HepG2 (cell line): ENCODE data around the gene SOWAHB. TPM values are rescaled to one million over a fixed set of nuclear protein-coding genes. Genes with fewer than 3 reads are reported as not detected.

Experiments used
- ATAC-seq: fragments of 200-7000 bp; cut with Tn5 transposase; 3 replicates; pipeline ENCODE4 v1.9.1; 2020; ENCODE audit warnings: mild to moderate bottlenecking, moderate library complexity
- BruUV-seq: library from RNA; stranded (reverse); fragments of 400-500 nt; replicated peaks from 2 replicates; lab custom pipeline; 2021; lab: Mats Ljungman, UMichigan
- CTCF ChIA-PET: fragments of 300-600 bp; formaldehyde crosslinking; extraction: SDS; loops from one replicate; lab custom pipeline; 2021; ENCODE audit warnings: low total read pairs, inconsistent platforms, low intra/inter-chr PET ratio; lab: Yijun Ruan, JAX
- POLR2A ChIA-PET: fragments of 350-600 bp; sonication (Branson Sonifier 250); formaldehyde crosslinking; loops from one replicate; lab custom pipeline; 2020; ENCODE audit warnings: antibody characterized with exemption, inconsistent platforms; lab: Yijun Ruan, JAX
- DNase-seq: peaks from one replicate; pipeline ENCODE4 v3.0.0-alpha.2; 2015; ENCODE audit warnings: low spot score
- FAIRE-seq: peaks from 3 replicates; lab custom pipeline; 2011; peaks lifted over from hg19 to GRCh38; lab: Jason Lieb, UNC
- H2AFZ ChIP-seq: one replicate; pipeline ENCODE4 v1.6.1; 2011; ENCODE audit warnings: low read length, inconsistent platforms
- H3K27ac ChIP-seq: fragments of 300-600 bp; 3 replicates; pipeline ENCODE4 v1.8.0; 2011; ENCODE audit warnings: mixed run types, mild to moderate bottlenecking, mixed read lengths, low read length, inconsistent platforms; ENCODE audit not compliant: insufficient read depth; ENCODE audit errors: extremely low read length
- H3K27me3 ChIP-seq, 2 experiments: fragments of 200-600 bp in 1 of 2; 2 replicates in 1 of 2; 3 replicates in 1 of 2; pipeline versions ENCODE4 v1.6.0 to v1.8.0; 2011; ENCODE audit warnings: low read length in 2 of 2, mild to moderate bottlenecking in 2 of 2, moderate library complexity in 2 of 2, inconsistent platforms in 1 of 2; ENCODE audit not compliant: insufficient read depth in 2 of 2, control insufficient read depth in 1 of 2
- H3K36me3 ChIP-seq, 2 experiments: fragments of 200-600 bp in 1 of 2; replicated peaks in 1 of 2; 2 replicates in 1 of 2; 3 replicates in 1 of 2; pipeline versions ENCODE4 v1.5.1 to v1.8.0; 2011; ENCODE audit warnings: low read length in 2 of 2, inconsistent platforms in 1 of 2; ENCODE audit not compliant: insufficient read depth in 2 of 2, control insufficient read depth in 1 of 2
- H3K4me1 ChIP-seq: 2 replicates; pipeline ENCODE4 v1.5.1; 2012; ENCODE audit warnings: low read length, inconsistent platforms; ENCODE audit not compliant: insufficient read depth
- H3K4me2 ChIP-seq: 2 replicates; pipeline ENCODE4 v1.6.0; 2011; ENCODE audit warnings: low read depth, low read length, inconsistent platforms
- H3K4me3 ChIP-seq, 3 experiments: fragments of 200-600 bp in 1 of 3; sonication (generic), shearing (Covaris generic) in 1 of 3; replicated peaks in 1 of 3; 2 replicates each; pipeline ENCODE4 v1.5.1; 2011 to 2016; ENCODE audit warnings: low read length in 3 of 3, inconsistent platforms in 2 of 3, low read depth in 2 of 3, mild to moderate bottlenecking in 2 of 3, control low read depth in 1 of 3, mixed read lengths in 1 of 3; ENCODE audit not compliant: insufficient read depth in 1 of 3
- H3K79me2 ChIP-seq: one replicate; pipeline ENCODE4 v1.6.1; 2011; ENCODE audit warnings: low read length, inconsistent platforms; ENCODE audit not compliant: insufficient read depth
- H3K9ac ChIP-seq: 2 replicates; pipeline ENCODE4 v1.6.0; 2011; ENCODE audit warnings: mild to moderate bottlenecking, low read depth, low read length, inconsistent platforms; ENCODE audit not compliant: insufficient read depth
- H3K9me3 ChIP-seq: 2 replicates; pipeline ENCODE4 v1.5.1; 2012; ENCODE audit warnings: mild to moderate bottlenecking, low read length
- H4K20me1 ChIP-seq: 2 replicates; pipeline ENCODE4 v1.6.0; 2011; ENCODE audit warnings: inconsistent platforms, mild to moderate bottlenecking, low read length, moderate library complexity; ENCODE audit not compliant: insufficient read depth
- ARID2 ChIP-seq: sonication (generic); formaldehyde crosslinking; IDR thresholded peaks from 2 replicates; pipeline ENCODE4 v1.8.1; 2022; ENCODE audit warnings: mild to moderate bottlenecking, missing genetic modification reagents, borderline replicate concordance
- ATF7 ChIP-seq, 2 experiments: fragments of 450-650 bp in 1 of 2; sonication (generic) in 1 of 2; formaldehyde crosslinking in 1 of 2; IDR thresholded peaks; 2 replicates each; pipeline versions ENCODE4 v1.4.0 to v1.6.1; 2016 to 2020; ENCODE audit warnings: antibody characterized with exemption in 1 of 2, mild to moderate bottlenecking in 1 of 2, missing genetic modification reagents in 1 of 2
- DDIT3 ChIP-seq: sonication (generic); formaldehyde crosslinking; IDR thresholded peaks from 2 replicates; pipeline ENCODE4 v1.4.0; 2020; ENCODE audit warnings: mild to moderate bottlenecking, missing genetic modification reagents
- DRAP1 ChIP-seq: IDR thresholded peaks from 2 replicates; pipeline ENCODE4 v1.6.1; 2016; ENCODE audit warnings: missing genetic modification reagents, missing compliant biosample characterization
- EP300 ChIP-seq, 3 experiments: sonication (generic) in 1 of 3; formaldehyde crosslinking in 1 of 3; IDR thresholded peaks; 2 replicates each; pipeline versions ENCODE4 v1.5.1 to v1.6.1; 2011 to 2020; ENCODE audit warnings: low read depth in 2 of 3, low read length in 2 of 3, borderline replicate concordance in 1 of 3, improper control_type of control experiment in 1 of 3, mild to moderate bottlenecking in 1 of 3, missing genetic modification reagents in 1 of 3, moderate library complexity in 1 of 3
- KLF6 ChIP-seq: IDR thresholded peaks from 2 replicates; pipeline ENCODE4 v1.8.0; 2016; ENCODE audit warnings: missing biosample characterization, missing genetic modification reagents
- SNAPC5 ChIP-seq: sonication (generic); formaldehyde crosslinking; IDR thresholded peaks from 2 replicates; pipeline ENCODE4 v1.8.1; 2023; ENCODE audit warnings: mild to moderate bottlenecking, missing genetic modification reagents, borderline replicate concordance
- STAG1 ChIP-seq: sonication (generic); formaldehyde crosslinking; IDR thresholded peaks from 2 replicates; pipeline ENCODE4 v1.4.0; 2020; ENCODE audit warnings: missing genetic modification reagents
- ZNF329 ChIP-seq: sonication (generic); formaldehyde crosslinking; IDR thresholded peaks from 2 replicates; pipeline ENCODE4 v1.9.0; 2021; ENCODE audit warnings: low read depth, mild to moderate bottlenecking, missing genetic modification reagents
- ZNF75D ChIP-seq: sonication (generic); formaldehyde crosslinking; IDR thresholded peaks from 2 replicates; pipeline ENCODE4 v1.8.1; 2023; ENCODE audit warnings: missing genetic modification reagents, mild to moderate bottlenecking, borderline replicate concordance
- ZNF792 ChIP-seq: IDR thresholded peaks from 2 replicates; pipeline ENCODE4 v1.6.1; 2016
- WGBS: methylation state at CpG from one replicate; pipeline ENCODE4 v1.1.6; 2017; ENCODE audit warnings: low lambda C conversion rate; 5-methylcytosine and 5-hydroxymethylcytosine counted together
- in situ Hi-C: cut with HindIII; loops from 2 replicates; pipeline ENCODE4 v1.10.0; 2017; ENCODE audit warnings: low pct_unique_long_range_greater_than_20kb; ENCODE audit not compliant: extremely low pct_ligation_motif_present
- intact Hi-C: fragments of 100-400 bp; cut with micrococcal nuclease; formaldehyde crosslinking; loops from one replicate; pipeline ENCODE4 v1.10.0; 2022; ENCODE audit not compliant: unreplicated experiment
- polyA plus RNA-seq, 8 experiments: library from polyadenylated mRNA; depleted of rRNA in 3 of 8; stranded (reverse) in 7 of 8; unstranded in 1 of 8; fragments of >200 nt; fragmentation: Illumina TruSeq in 4 of 8; extraction: Trizol in 4 of 8; gene quantifications; 2 replicates each; pipeline versions ENCODE4 v1.2.1 to v1.2.3, GENCODE V29; 2011 to 2016; ENCODE audit warnings: low read depth in 4 of 8, missing spikeins in 1 of 8, mixed read lengths in 1 of 8; ENCODE audit not compliant: insufficient read depth in 1 of 8
- total RNA-seq, 5 experiments: library from RNA; depleted of rRNA; stranded (reverse); fragments of >200 nt; fragmentation: Illumina TruSeq; extraction: Trizol; gene quantifications; 2 replicates each; pipeline ENCODE4 v1.2.3, GENCODE V29; 2016; ENCODE audit warnings: low read depth in 1 of 5
- TF ChIP-seq, protein P1 (sequence below): sonication (generic); formaldehyde crosslinking; IDR thresholded peaks from 2 replicates; pipeline ENCODE4 v1.5.0; 2020; ENCODE audit warnings: mild to moderate bottlenecking, missing genetic modification reagents
- TF ChIP-seq, protein P2 (sequence below): sonication (generic); formaldehyde crosslinking; IDR thresholded peaks from 2 replicates; pipeline ENCODE4 v1.8.0; 2022; ENCODE audit warnings: missing genetic modification reagents, mild to moderate bottlenecking, borderline replicate concordance

Gene SOWAHB
- total and polyA plus RNA-seq, 2 of the 13 experiments (the other 11 are each of a cell fraction or from before 2014, with no cell fraction given): 0.12 to 0.51 TPM

DNA sequence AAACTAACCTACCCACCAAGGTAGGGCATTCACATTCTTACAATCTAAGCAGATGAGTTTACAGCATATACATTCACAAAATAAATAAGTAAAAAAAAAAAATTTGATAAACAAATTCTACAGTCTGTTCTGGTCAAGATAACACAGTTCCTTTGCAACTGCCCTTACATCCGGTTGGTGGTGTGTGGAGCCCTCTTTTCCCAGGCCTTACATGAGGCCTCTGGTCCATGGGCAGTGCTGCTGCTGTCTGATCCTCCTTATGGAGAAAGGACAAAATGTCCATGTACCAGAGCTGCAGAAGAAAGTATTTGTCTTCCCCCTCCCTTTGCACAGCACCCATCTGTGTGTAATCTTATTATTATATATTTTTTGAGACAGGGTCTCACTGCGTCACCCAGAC lies 49.4 kb upstream of the SOWAHB start:
- H3K27ac ChIP-seq: no peak overlapping the region
- BruUV-seq: no TSS peak
- no peak overlapping the region for H3K4me2 ChIP-seq
- H3K27me3 ChIP-seq: no peaks in the 10 kb centered on the region
- no peak overlapping the region for H2AFZ ChIP-seq
- peaks cover 24% of the 10 kb centered on the region for H3K4me1 ChIP-seq
- WGBS: 87% methylated on average over 2 of the region's 2 CpGs
- H3K4me3 ChIP-seq: no peak overlapping the region
- in situ Hi-C loops (no loop called here), intact Hi-C loops (loop anchor here (5.0 kb wide), 1 partner anchor 90 kb away; no protein-coding TSS in a partner anchor)
- TF ChIP-seq, protein P1, sequence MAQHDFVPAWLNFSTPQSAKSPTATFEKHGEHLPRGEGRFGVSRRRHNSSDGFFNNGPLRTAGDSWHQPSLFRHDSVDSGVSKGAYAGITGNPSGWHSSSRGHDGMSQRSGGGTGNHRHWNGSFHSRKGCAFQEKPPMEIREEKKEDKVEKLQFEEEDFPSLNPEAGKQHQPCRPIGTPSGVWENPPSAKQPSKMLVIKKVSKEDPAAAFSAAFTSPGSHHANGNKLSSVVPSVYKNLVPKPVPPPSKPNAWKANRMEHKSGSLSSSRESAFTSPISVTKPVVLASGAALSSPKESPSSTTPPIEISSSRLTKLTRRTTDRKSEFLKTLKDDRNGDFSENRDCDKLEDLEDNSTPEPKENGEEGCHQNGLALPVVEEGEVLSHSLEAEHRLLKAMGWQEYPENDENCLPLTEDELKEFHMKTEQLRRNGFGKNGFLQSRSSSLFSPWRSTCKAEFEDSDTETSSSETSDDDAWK (CRISPR knock-in tag): no peak
- TF ChIP-seq, protein P2, sequence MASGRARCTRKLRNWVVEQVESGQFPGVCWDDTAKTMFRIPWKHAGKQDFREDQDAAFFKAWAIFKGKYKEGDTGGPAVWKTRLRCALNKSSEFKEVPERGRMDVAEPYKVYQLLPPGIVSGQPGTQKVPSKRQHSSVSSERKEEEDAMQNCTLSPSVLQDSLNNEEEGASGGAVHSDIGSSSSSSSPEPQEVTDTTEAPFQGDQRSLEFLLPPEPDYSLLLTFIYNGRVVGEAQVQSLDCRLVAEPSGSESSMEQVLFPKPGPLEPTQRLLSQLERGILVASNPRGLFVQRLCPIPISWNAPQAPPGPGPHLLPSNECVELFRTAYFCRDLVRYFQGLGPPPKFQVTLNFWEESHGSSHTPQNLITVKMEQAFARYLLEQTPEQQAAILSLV (CRISPR knock-in tag): no peak
- TF ChIP-seq ARID2 (no peak), ZNF329 (CRISPR knock-in tag) (no peak), EP300 (IDR thresholded peaks at IDR 0.05; ENCODE audit: low read depth in 2 of 2, low read length in 2 of 2) (no peak), EP300 (CRISPR knock-in tag; IDR thresholded peaks at IDR 0.05; ENCODE audit: borderline replicate concordance) (no peak), DDIT3 (CRISPR knock-in tag) (no peak), KLF6 (no peak), ZNF792 (CRISPR knock-in tag) (no peak), DRAP1 (no peak), ZNF75D (CRISPR knock-in tag) (no peak), ATF7 (IDR thresholded peaks at IDR 0.05) (no peak), ATF7 (CRISPR knock-in tag; IDR thresholded peaks at IDR 0.05) (no peak), SNAPC5 (CRISPR knock-in tag) (no peak), STAG1 (no peak)
- H3K9ac ChIP-seq: no peak overlapping the region
- H3K36me3 ChIP-seq: no peaks in the 10 kb centered on the region
- no peaks in the 10 kb centered on the region for H3K9me3 ChIP-seq
- FAIRE-seq: no peak
- ChIA-PET CTCF (no interaction called here), POLR2A (no interaction called here)
- no peak for ATAC-seq
- DNase-seq: no peak
- peaks cover 25% of the 10 kb centered on the region for H3K79me2 ChIP-seq
- no peaks in the 10 kb centered on the region for H4K20me1 ChIP-seq
